ENCODE data around the gene PARP11.

GRCh38 chr12:3836641-3837040 lies 36.6 kb downstream of the PARP11 start:
- no peak for TF ChIP-seq POLR2AphosphoS5 (IDR thresholded peaks at IDR 0.05; ENCODE audit: low read depth, low read length)
- no peak for TF ChIP-seq TAF1 (IDR thresholded peaks at IDR 0.05; ENCODE audit: borderline replicate concordance, insufficient read depth, low read length)
- no peak for TF ChIP-seq SIN3A (IDR thresholded peaks at IDR 0.05; ENCODE audit: borderline replicate concordance, insufficient read depth, low read length)
- TF ChIP-seq, protein P1, sequence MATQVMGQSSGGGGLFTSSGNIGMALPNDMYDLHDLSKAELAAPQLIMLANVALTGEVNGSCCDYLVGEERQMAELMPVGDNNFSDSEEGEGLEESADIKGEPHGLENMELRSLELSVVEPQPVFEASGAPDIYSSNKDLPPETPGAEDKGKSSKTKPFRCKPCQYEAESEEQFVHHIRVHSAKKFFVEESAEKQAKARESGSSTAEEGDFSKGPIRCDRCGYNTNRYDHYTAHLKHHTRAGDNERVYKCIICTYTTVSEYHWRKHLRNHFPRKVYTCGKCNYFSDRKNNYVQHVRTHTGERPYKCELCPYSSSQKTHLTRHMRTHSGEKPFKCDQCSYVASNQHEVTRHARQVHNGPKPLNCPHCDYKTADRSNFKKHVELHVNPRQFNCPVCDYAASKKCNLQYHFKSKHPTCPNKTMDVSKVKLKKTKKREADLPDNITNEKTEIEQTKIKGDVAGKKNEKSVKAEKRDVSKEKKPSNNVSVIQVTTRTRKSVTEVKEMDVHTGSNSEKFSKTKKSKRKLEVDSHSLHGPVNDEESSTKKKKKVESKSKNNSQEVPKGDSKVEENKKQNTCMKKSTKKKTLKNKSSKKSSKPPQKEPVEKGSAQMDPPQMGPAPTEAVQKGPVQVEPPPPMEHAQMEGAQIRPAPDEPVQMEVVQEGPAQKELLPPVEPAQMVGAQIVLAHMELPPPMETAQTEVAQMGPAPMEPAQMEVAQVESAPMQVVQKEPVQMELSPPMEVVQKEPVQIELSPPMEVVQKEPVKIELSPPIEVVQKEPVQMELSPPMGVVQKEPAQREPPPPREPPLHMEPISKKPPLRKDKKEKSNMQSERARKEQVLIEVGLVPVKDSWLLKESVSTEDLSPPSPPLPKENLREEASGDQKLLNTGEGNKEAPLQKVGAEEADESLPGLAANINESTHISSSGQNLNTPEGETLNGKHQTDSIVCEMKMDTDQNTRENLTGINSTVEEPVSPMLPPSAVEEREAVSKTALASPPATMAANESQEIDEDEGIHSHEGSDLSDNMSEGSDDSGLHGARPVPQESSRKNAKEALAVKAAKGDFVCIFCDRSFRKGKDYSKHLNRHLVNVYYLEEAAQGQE (IDR thresholded peaks at IDR 0.05; ENCODE audit: insufficient read depth in 1 of 2, low read depth in 2 of 2, low read length in 2 of 2): no peak
- TF ChIP-seq FOXP2 (optimal IDR thresholded peaks at IDR 0.05; ENCODE audit: borderline replicate concordance, extremely low read depth, extremely low read length, insufficient read depth): no peak
